Measurements from ENCODE around the gene DOCK3. TPM values are rescaled to one million over a fixed set of nuclear protein-coding genes. Genes with fewer than 3 reads are reported as not detected.

Gene DOCK3
- total RNA-seq, 2 experiments from 2014 or later, result 0.93 to 1.1 TPM

- ATAC-seq (ENCODE audit: poor library complexity), result no peak
- H3K4me1 Mint-ChIP-seq (ENCODE audit: low read depth), result peaks cover 7% of the 10 kb centered on the region
Measured at GRCh38 chr3:50653937-50654595, 20.7 kb upstream of the DOCK3 start.

DNA sequence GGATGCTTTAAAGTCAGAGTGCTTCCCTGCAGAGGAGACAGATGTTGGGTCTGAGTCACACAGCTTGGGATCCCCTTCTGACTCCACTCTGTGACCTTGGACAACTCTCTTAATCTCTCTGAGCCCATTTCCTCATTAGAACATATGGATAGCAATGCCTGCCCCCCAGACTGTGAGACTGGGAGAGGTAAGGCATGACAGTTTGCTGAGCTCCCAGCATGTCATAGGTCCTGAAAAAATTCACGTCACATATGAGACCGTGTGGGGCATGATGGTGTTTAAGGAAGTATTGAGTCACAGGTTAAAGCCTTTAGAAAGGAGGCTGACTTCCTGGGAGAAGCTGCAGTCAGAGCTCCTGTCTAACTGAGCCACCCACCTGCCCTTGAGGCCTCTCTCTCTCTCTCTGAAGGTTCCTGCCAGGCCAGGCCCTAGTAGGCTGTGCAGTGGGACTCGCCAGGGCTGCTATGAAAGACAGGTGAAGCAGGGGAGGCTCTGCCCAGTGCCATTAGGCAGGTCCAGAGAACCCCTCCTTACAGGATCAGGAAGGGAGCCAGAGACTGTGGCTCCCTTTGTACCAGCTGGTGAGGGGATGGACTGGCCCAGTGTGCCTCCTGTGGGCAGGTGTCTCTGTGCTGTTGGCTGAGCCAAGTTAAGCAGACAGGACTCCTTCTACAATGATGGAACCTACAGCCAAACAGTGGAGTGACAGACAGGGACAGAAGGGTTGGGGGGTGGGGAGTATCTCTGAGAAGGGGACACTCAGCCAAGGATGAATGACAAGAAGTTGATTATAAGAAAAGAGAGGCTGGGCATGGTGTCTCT lies 19.5 kb upstream of the DOCK3 start:
- no peak for ATAC-seq (ENCODE audit: poor library complexity)
- peaks cover 6% of the 10 kb centered on the region for H3K4me1 ChIP-seq (ENCODE audit: insufficient read depth, low read length)
- intact Hi-C loops (cut with DNase I, micrococcal nuclease), result no loop called here
- peak in 2 of 14 experiments; percentile 22 to 35 for DNase-seq
- no peak overlapping the region for H3K4me3 Mint-ChIP-seq
- peaks cover 7% of the 10 kb centered on the region for H3K4me1 Mint-ChIP-seq (ENCODE audit: low read depth)
- H3K27me3 Mint-ChIP-seq, result no peaks in the 10 kb centered on the region
- peak overlapping the region; percentile 42 for H3K27ac Mint-ChIP-seq
- H3K9me3 Mint-ChIP-seq, result no peaks in the 10 kb centered on the region
- ChIA-PET POLR2A (interaction anchor here (4.5 kb wide), 1 partner anchor 39 kb away, joined by 43 read pairs; the partner anchor contains the start of gene MAPKAPK3), CTCF (interaction anchor here (4.1 kb wide), 1 partner anchor 40 kb away, joined by 60 read pairs; the partner anchor contains the start of gene MAPKAPK3)
- no peaks in the 10 kb centered on the region for H3K36me3 Mint-ChIP-seq (ENCODE audit: low read depth)
- TF ChIP-seq, protein P1, sequence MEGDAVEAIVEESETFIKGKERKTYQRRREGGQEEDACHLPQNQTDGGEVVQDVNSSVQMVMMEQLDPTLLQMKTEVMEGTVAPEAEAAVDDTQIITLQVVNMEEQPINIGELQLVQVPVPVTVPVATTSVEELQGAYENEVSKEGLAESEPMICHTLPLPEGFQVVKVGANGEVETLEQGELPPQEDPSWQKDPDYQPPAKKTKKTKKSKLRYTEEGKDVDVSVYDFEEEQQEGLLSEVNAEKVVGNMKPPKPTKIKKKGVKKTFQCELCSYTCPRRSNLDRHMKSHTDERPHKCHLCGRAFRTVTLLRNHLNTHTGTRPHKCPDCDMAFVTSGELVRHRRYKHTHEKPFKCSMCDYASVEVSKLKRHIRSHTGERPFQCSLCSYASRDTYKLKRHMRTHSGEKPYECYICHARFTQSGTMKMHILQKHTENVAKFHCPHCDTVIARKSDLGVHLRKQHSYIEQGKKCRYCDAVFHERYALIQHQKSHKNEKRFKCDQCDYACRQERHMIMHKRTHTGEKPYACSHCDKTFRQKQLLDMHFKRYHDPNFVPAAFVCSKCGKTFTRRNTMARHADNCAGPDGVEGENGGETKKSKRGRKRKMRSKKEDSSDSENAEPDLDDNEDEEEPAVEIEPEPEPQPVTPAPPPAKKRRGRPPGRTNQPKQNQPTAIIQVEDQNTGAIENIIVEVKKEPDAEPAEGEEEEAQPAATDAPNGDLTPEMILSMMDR (IDR thresholded peaks at IDR 0.05), result no peak
- no peaks in the 10 kb centered on the region for H3K9me3 ChIP-seq (ENCODE audit: control insufficient read depth in 1 of 2, insufficient read depth in 1 of 2, low read length in 2 of 2)
- no peaks in the 10 kb centered on the region for H3K36me3 ChIP-seq (ENCODE audit: insufficient read depth, low read length)
- H3K27ac ChIP-seq (ENCODE audit: low read depth in 1 of 2, low read length in 2 of 2), result no peak overlapping the region
- no peak overlapping the region for H3K4me3 ChIP-seq (ENCODE audit: low read length)
- H3K27me3 ChIP-seq (ENCODE audit: control insufficient read depth in 1 of 2, insufficient read depth in 2 of 2, low read length in 2 of 2), result no peaks in the 10 kb centered on the region

More at GRCh38 chr3:50653937-50654595, 20.7 kb upstream of the DOCK3 start:
- H3K9me3 ChIP-seq (ENCODE audit: control insufficient read depth in 1 of 2, insufficient read depth in 1 of 2, low read length in 2 of 2), result no peaks in the 10 kb centered on the region
- TF ChIP-seq, protein P1 (IDR thresholded peaks at IDR 0.05), result no peak
- ChIA-PET POLR2A (interaction anchor here (4.5 kb wide), 1 partner anchor 38 kb away, joined by 43 read pairs; the partner anchor contains the start of gene MAPKAPK3), CTCF (interaction anchor here (4.1 kb wide), 1 partner anchor 39 kb away, joined by 60 read pairs; the partner anchor contains the start of gene MAPKAPK3)
- peaks cover 6% of the 10 kb centered on the region for H3K4me1 ChIP-seq (ENCODE audit: insufficient read depth, low read length)
- DNase-seq, result no peak
- intact Hi-C loops (cut with DNase I, micrococcal nuclease), result no loop called here
- peaks cover 2% of the 10 kb centered on the region for H3K36me3 ChIP-seq (ENCODE audit: insufficient read depth, low read length)
- no peaks in the 10 kb centered on the region for H3K36me3 Mint-ChIP-seq (ENCODE audit: low read depth)
- H3K27me3 ChIP-seq (ENCODE audit: control insufficient read depth in 1 of 2, insufficient read depth in 2 of 2, low read length in 2 of 2), result no peaks in the 10 kb centered on the region
- H3K9me3 Mint-ChIP-seq, result no peaks in the 10 kb centered on the region
- no peak overlapping the region for H3K4me3 ChIP-seq (ENCODE audit: low read length)
- H3K27ac Mint-ChIP-seq, result peak overlapping the region; percentile 42
- no peak overlapping the region for H3K4me3 Mint-ChIP-seq
- H3K27ac ChIP-seq (ENCODE audit: low read depth in 1 of 2, low read length in 2 of 2), result no peak overlapping the region
- H3K27me3 Mint-ChIP-seq, result no peaks in the 10 kb centered on the region

- TF ChIP-seq, protein P1 (IDR thresholded peaks at IDR 0.05), result no peak
- CTCF ChIA-PET, result interaction anchor here (0.9 kb wide), 1 partner anchor 26 kb away, joined by 3 read pairs; no protein-coding TSS in a partner anchor
- H3K4me3 ChIP-seq (ENCODE audit: low read length), result no peak overlapping the region
- no peak overlapping the region for H3K27ac Mint-ChIP-seq
- no peaks in the 10 kb centered on the region for H3K36me3 ChIP-seq (ENCODE audit: insufficient read depth, low read length)
- H3K27me3 ChIP-seq (ENCODE audit: control insufficient read depth in 1 of 2, insufficient read depth in 2 of 2, low read length in 2 of 2), result no peaks in the 10 kb centered on the region
- no peaks in the 10 kb centered on the region for H3K9me3 ChIP-seq (ENCODE audit: control insufficient read depth in 1 of 2, insufficient read depth in 1 of 2, low read length in 2 of 2)
- H3K27ac ChIP-seq (ENCODE audit: low read depth in 1 of 2, low read length in 2 of 2), result no peak overlapping the region
- no peak for DNase-seq
- H3K9me3 Mint-ChIP-seq, result no peaks in the 10 kb centered on the region
- POLR2A ChIA-PET, result interaction anchor here (1.3 kb wide), 1 partner anchor 40 kb away, joined by 4 read pairs; no protein-coding TSS in a partner anchor
- H3K36me3 Mint-ChIP-seq (ENCODE audit: low read depth), result no peaks in the 10 kb centered on the region
- H3K4me3 Mint-ChIP-seq, result no peak overlapping the region
- intact Hi-C loops (cut with DNase I, micrococcal nuclease), result no loop called here
- no peak for ATAC-seq (ENCODE audit: poor library complexity)
- H3K4me1 Mint-ChIP-seq (ENCODE audit: low read depth), result peaks cover 7% of the 10 kb centered on the region
- no peaks in the 10 kb centered on the region for H3K27me3 Mint-ChIP-seq
- H3K4me1 ChIP-seq (ENCODE audit: insufficient read depth, low read length), result peaks cover 6% of the 10 kb centered on the region
Measured at GRCh38 chr3:50656417-50657195, 18.1 kb upstream of the DOCK3 start.
